ENCODE results near the gene MARCHF2. TPM values are rescaled to one million over a fixed set of nuclear protein-coding genes. Genes with fewer than 3 reads are reported as not detected.

The MARCHF2 gene
- total RNA-seq, 1 donor from 2014 or later: 30.9 TPM

DNA sequence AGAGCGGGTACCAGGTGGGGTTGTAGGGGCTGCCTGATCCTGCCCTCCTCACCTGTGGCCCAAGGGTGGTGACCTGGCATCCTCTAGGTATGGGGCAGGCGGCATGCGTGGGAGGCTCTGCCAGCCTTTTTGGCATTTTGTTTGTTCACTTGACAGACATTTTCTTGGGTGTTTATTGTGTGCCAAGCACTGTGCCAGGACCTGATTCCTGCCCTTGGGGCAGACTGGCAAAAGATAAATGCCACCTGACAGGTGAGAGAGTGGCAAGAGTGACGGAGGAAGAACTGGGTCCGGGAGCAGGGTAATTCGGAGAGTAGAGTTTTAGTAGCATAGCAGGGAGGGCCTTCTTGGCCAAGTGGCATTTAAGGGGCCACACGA, 16.9 kb upstream of the MARCHF2 start:
- no peak overlapping the region for H3K4me2 ChIP-seq (ENCODE audit: low read length)
- Mint-ChIP-seq H3K27me3 (ENCODE audit: low read depth, unreplicated experiment) (no peaks in the 10 kb centered on the region), H3K36me3 (ENCODE audit: low read depth, unreplicated experiment) (peaks cover 2% of the 10 kb centered on the region), H3K9me3 (ENCODE audit: unreplicated experiment) (peaks cover 3% of the 10 kb centered on the region), H3K4me1 (ENCODE audit: low read depth, unreplicated experiment) (peaks cover 20% of the 10 kb centered on the region), H3K27ac (ENCODE audit: unreplicated experiment) (peak overlapping the region; percentile 34), H3K4me3 (ENCODE audit: unreplicated experiment) (no peak overlapping the region)
- DNase-seq (ENCODE audit: low read depth): no peak
- no peak overlapping the region for H3K9ac ChIP-seq (ENCODE audit: low read length)
- no peaks in the 10 kb centered on the region for H3K27me3 ChIP-seq (ENCODE audit: insufficient read depth, low read length)
- no peaks in the 10 kb centered on the region for H3K9me3 ChIP-seq (ENCODE audit: insufficient read depth, low read depth, low read length)
- peaks cover 85% of the 10 kb centered on the region for H3K79me2 ChIP-seq (ENCODE audit: insufficient read depth, low read length)
- H3K27ac ChIP-seq (ENCODE audit: low read depth, low read length): no peak overlapping the region
- no peaks in the 10 kb centered on the region for H3K36me3 ChIP-seq (ENCODE audit: insufficient read depth, low read length)
- H3K4me3 ChIP-seq (ENCODE audit: insufficient read depth, low read depth, low read length): no peak overlapping the region
- TF ChIP-seq CTCF (IDR thresholded peaks at IDR 0.05; ENCODE audit: insufficient read depth, low read depth, low read length) (no peak), EZH2 (IDR thresholded peaks at IDR 0.05; ENCODE audit: insufficient read depth, low read length) (no peak)
- H3K4me1 ChIP-seq (ENCODE audit: insufficient read depth, low read length): peaks cover 16% of the 10 kb centered on the region
- no peak overlapping the region for H2AFZ ChIP-seq (ENCODE audit: low read depth, low read length)
- peaks cover 85% of the 10 kb centered on the region for H4K20me1 ChIP-seq (ENCODE audit: insufficient read depth, low read length)
- no peak for FAIRE-seq

DNA sequence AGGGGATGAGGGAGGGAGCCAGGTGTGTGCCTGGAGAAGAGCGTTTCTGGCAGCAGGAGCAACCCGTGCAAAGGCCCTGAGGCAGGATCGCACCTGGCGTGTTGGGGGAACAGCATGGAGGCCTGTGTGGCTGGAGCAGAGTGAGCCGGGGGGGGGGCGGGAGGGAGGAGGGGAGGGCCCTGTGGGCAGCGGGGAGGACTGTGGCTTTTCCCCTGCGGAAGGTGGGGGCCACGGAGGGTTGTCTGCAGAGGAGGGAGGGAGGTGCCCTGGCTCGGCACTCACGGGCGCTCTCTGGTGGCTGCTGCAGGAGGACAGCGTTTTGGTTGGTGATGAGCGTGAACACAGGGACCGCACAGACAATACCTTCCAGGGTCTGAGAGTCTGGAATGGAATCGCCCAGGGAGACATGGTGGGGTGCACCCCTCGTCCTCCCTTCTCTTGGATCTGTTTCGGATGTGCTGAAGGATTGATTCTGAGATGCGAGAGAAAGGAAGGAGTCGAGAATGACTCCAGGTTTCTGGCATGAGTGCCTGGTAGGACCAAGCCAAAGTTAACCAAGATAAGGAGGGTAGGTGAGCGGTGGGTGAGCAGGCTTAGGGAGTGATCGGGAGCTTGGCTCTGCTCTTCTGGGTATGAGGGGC, 16.4 kb upstream of the MARCHF2 start:
- peak overlapping the region; percentile 34 for H3K27ac Mint-ChIP-seq (ENCODE audit: unreplicated experiment)
- H3K4me3 ChIP-seq (ENCODE audit: insufficient read depth, low read depth, low read length): no peak overlapping the region
- H3K36me3 ChIP-seq (ENCODE audit: insufficient read depth, low read length): no peaks in the 10 kb centered on the region
- H3K27me3 Mint-ChIP-seq (ENCODE audit: low read depth, unreplicated experiment): no peaks in the 10 kb centered on the region
- peaks cover 1% of the 10 kb centered on the region for H3K36me3 Mint-ChIP-seq (ENCODE audit: low read depth, unreplicated experiment)
- H3K9me3 ChIP-seq (ENCODE audit: insufficient read depth, low read depth, low read length): no peaks in the 10 kb centered on the region
- no peak overlapping the region for H3K4me2 ChIP-seq (ENCODE audit: low read length)
- FAIRE-seq: no peak
- peaks cover 11% of the 10 kb centered on the region for H3K4me1 ChIP-seq (ENCODE audit: insufficient read depth, low read length)
- H3K9ac ChIP-seq (ENCODE audit: low read length): peak overlapping the region; percentile 28
- peaks cover 80% of the 10 kb centered on the region for H4K20me1 ChIP-seq (ENCODE audit: insufficient read depth, low read length)
- H3K27ac ChIP-seq (ENCODE audit: low read depth, low read length): no peak overlapping the region
- H3K9me3 Mint-ChIP-seq (ENCODE audit: unreplicated experiment): peaks cover 3% of the 10 kb centered on the region
- DNase-seq (ENCODE audit: low read depth): peak; percentile 23
- H3K79me2 ChIP-seq (ENCODE audit: insufficient read depth, low read length): peaks cover 80% of the 10 kb centered on the region
- no peak overlapping the region for H3K4me3 Mint-ChIP-seq (ENCODE audit: unreplicated experiment)
- no peak overlapping the region for H2AFZ ChIP-seq (ENCODE audit: low read depth, low read length)
- H3K27me3 ChIP-seq (ENCODE audit: insufficient read depth, low read length): no peaks in the 10 kb centered on the region
- H3K4me1 Mint-ChIP-seq (ENCODE audit: low read depth, unreplicated experiment): peaks cover 18% of the 10 kb centered on the region
- peak; percentile 48 for TF ChIP-seq CTCF (IDR thresholded peaks at IDR 0.05; ENCODE audit: insufficient read depth, low read depth, low read length)
- TF ChIP-seq EZH2 (IDR thresholded peaks at IDR 0.05; ENCODE audit: insufficient read depth, low read length): no peak

- H4K20me1 ChIP-seq (ENCODE audit: insufficient read depth, low read length): peaks cover 78% of the 10 kb centered on the region
- no peak overlapping the region for H3K4me3 ChIP-seq (ENCODE audit: insufficient read depth, low read depth, low read length)
- no peak overlapping the region for H2AFZ ChIP-seq (ENCODE audit: low read depth, low read length)
- H3K36me3 ChIP-seq (ENCODE audit: insufficient read depth, low read length): peaks cover under 1% of the 10 kb centered on the region
- H3K9me3 Mint-ChIP-seq (ENCODE audit: unreplicated experiment): peaks cover 3% of the 10 kb centered on the region
- no peak overlapping the region for H3K4me2 ChIP-seq (ENCODE audit: low read length)
- no peaks in the 10 kb centered on the region for H3K36me3 Mint-ChIP-seq (ENCODE audit: low read depth, unreplicated experiment)
- TF ChIP-seq CTCF (IDR thresholded peaks at IDR 0.05; ENCODE audit: insufficient read depth, low read depth, low read length) (no peak), EZH2 (IDR thresholded peaks at IDR 0.05; ENCODE audit: insufficient read depth, low read length) (no peak)
- H3K4me3 Mint-ChIP-seq (ENCODE audit: unreplicated experiment): no peak overlapping the region
- H3K9me3 ChIP-seq (ENCODE audit: insufficient read depth, low read depth, low read length): no peaks in the 10 kb centered on the region
- H3K27ac ChIP-seq (ENCODE audit: low read depth, low read length): no peak overlapping the region
- DNase-seq (ENCODE audit: low read depth) (no peak), FAIRE-seq (no peak)
- H3K79me2 ChIP-seq (ENCODE audit: insufficient read depth, low read length): peaks cover 74% of the 10 kb centered on the region
- peaks cover 9% of the 10 kb centered on the region for H3K4me1 ChIP-seq (ENCODE audit: insufficient read depth, low read length)
- no peaks in the 10 kb centered on the region for H3K27me3 ChIP-seq (ENCODE audit: insufficient read depth, low read length)
- H3K9ac ChIP-seq (ENCODE audit: low read length): peak overlapping the region; percentile 28
- peak overlapping the region; percentile 44 for H3K27ac Mint-ChIP-seq (ENCODE audit: unreplicated experiment)
- no peaks in the 10 kb centered on the region for H3K27me3 Mint-ChIP-seq (ENCODE audit: low read depth, unreplicated experiment)
- H3K4me1 Mint-ChIP-seq (ENCODE audit: low read depth, unreplicated experiment): peaks cover 17% of the 10 kb centered on the region
Observed at GRCh38 chr19:8397271-8397670, 15.8 kb upstream of the MARCHF2 start.

All from astrocyte (in vitro differentiated cells and primary cell).